Breast epithelium (tissue), 3 donors: ENCODE measurements around the gene FAP.

Source experiments
- POLR2AphosphoS5 ChIP-seq, 3 donors: sonication (generic); formaldehyde crosslinking; IDR thresholded peaks; one replicate each; pipeline ENCODE4 v1.6.1; 2017; ENCODE audit warnings: antibody characterized with exemption in 3 of 3
- TF ChIP-seq, protein P1 (sequence below), 3 donors: fragments of 450-650 bp; IDR thresholded peaks; one replicate each; pipeline ENCODE4 v1.5.1; 2016 to 2017; ENCODE audit warnings: antibody characterized with exemption in 3 of 3, mild to moderate bottlenecking in 3 of 3, moderate library complexity in 3 of 3

- no peak for TF ChIP-seq POLR2AphosphoS5 (IDR thresholded peaks at IDR 0.05)
- TF ChIP-seq, protein P1, sequence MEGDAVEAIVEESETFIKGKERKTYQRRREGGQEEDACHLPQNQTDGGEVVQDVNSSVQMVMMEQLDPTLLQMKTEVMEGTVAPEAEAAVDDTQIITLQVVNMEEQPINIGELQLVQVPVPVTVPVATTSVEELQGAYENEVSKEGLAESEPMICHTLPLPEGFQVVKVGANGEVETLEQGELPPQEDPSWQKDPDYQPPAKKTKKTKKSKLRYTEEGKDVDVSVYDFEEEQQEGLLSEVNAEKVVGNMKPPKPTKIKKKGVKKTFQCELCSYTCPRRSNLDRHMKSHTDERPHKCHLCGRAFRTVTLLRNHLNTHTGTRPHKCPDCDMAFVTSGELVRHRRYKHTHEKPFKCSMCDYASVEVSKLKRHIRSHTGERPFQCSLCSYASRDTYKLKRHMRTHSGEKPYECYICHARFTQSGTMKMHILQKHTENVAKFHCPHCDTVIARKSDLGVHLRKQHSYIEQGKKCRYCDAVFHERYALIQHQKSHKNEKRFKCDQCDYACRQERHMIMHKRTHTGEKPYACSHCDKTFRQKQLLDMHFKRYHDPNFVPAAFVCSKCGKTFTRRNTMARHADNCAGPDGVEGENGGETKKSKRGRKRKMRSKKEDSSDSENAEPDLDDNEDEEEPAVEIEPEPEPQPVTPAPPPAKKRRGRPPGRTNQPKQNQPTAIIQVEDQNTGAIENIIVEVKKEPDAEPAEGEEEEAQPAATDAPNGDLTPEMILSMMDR (IDR thresholded peaks at IDR 0.05), result no peak
These were observed 94.3 kb downstream of the FAP start for GRCh38 chr2:162148956-162149355.
